K562 (cell line): ENCODE data around the gene SELENOT. TPM values are rescaled to one million over a fixed set of nuclear protein-coding genes. Genes with fewer than 3 reads are reported as not detected.
A peak's percentile ranks its signal among the peaks of the same experiment; 100 is the strongest.

Source experiments
- FOSL1 ChIP-seq: fragments of 200-800 bp; sonication (Bioruptor generic); conservative IDR thresholded peaks from 2 replicates; pipeline ENCODE4 v1.6.1; 2016; ENCODE audit warnings: missing genetic modification characterization, missing compliant biosample characterization
- LEF1 ChIP-seq: fragments of 450-650 bp; IDR thresholded peaks from 2 replicates; pipeline ENCODE4 v1.6.1; 2016; ENCODE audit warnings: mild to moderate bottlenecking
- MAFF ChIP-seq: IDR thresholded peaks from 2 replicates; pipeline ENCODE4 v1.6.1; 2012; ENCODE audit warnings: low read length, improper control_type of control experiment
- NBN ChIP-seq: fragments of 450-650 bp; IDR thresholded peaks from 2 replicates; pipeline ENCODE4 v1.6.1; 2016; ENCODE audit warnings: low read depth, mild to moderate bottlenecking
- NR2C1 ChIP-seq, 2 experiments: fragments of 450-650 bp; IDR thresholded peaks; 2 replicates each; pipeline ENCODE4 v1.6.1; 2017; ENCODE audit warnings: mild to moderate bottlenecking in 2 of 2, antibody characterized with exemption in 1 of 2, inconsistent platforms in 1 of 2, missing compliant biosample characterization in 1 of 2, missing genetic modification characterization in 1 of 2
- NR4A1 ChIP-seq, 2 experiments: fragments of 250-450 bp in 1 of 2; fragments of 450-650 bp in 1 of 2; sonication (Bioruptor Pico) in 1 of 2; IDR thresholded peaks; 2 replicates each; pipeline versions ENCODE4 v1.4.0 to v1.6.1; 2016 to 2020; ENCODE audit warnings: mild to moderate bottlenecking in 2 of 2, missing compliant biosample characterization in 1 of 2, missing genetic modification characterization in 1 of 2, moderate library complexity in 1 of 2
- SUPT5H ChIP-seq: fragments of 450-650 bp; IDR thresholded peaks from 2 replicates; pipeline ENCODE4 v1.6.1; 2016
- ZNF695 ChIP-seq: fragments of 450-650 bp; formaldehyde crosslinking; IDR thresholded peaks from 2 replicates; pipeline ENCODE4 v1.4.0; 2020; ENCODE audit warnings: mild to moderate bottlenecking, moderate library complexity
- polyA plus RNA-seq, 8 experiments: library from polyadenylated mRNA; depleted of rRNA in 4 of 8; stranded (reverse) in 5 of 8; unstranded in 3 of 8; fragments of >200 nt; fragmentation: Nextera tagmentation in 2 of 8; fragmentation: Illumina TruSeq in 1 of 8; extraction: Ambion mirVana in 2 of 8; extraction: Trizol in 1 of 8; gene quantifications; 2 replicates each; pipeline versions ENCODE4 v1.2.1 to v1.2.3, GENCODE V29; 2011 to 2014; ENCODE audit warnings: inconsistent platforms in 1 of 8, missing spikeins in 1 of 8
- total RNA-seq, 7 experiments: library from RNA; depleted of rRNA in 6 of 7; stranded (reverse); fragments of >200 nt in 6 of 7; fragmentation: Illumina TruSeq in 2 of 7; extraction: Trizol in 2 of 7; gene quantifications; 2 replicates each; pipeline versions ENCODE4 v1.2.1 to v1.2.3, GENCODE V29; 2011 to 2021; ENCODE audit warnings: low replicate concordance in 1 of 7
- TF ChIP-seq, protein P1 (sequence below): fragments of 450-650 bp; IDR thresholded peaks from 2 replicates; pipeline ENCODE4 v1.6.1; 2016; ENCODE audit warnings: antibody characterized with exemption
- TF ChIP-seq, protein P2 (sequence below): IDR thresholded peaks from 2 replicates; pipeline ENCODE4 v1.6.1; 2014; ENCODE audit warnings: antibody characterized with exemption
- TF ChIP-seq, protein P3 (sequence below): sonication (generic); formaldehyde crosslinking; IDR thresholded peaks from 2 replicates; pipeline ENCODE4 v1.8.1; 2023; ENCODE audit warnings: mild to moderate bottlenecking, missing genetic modification reagents
- TF ChIP-seq, protein P4 (sequence below): fragments of 450-650 bp; IDR thresholded peaks from 2 replicates; pipeline ENCODE4 v1.6.1; 2016; ENCODE audit warnings: borderline replicate concordance
- TF ChIP-seq, protein P5 (sequence below): sonication (generic); formaldehyde crosslinking; IDR thresholded peaks from 2 replicates; pipeline ENCODE4 v1.8.0; 2022; ENCODE audit warnings: mild to moderate bottlenecking, missing genetic modification reagents, borderline replicate concordance
- TF ChIP-seq, protein P6 (sequence below), 2 experiments: fragments of 450-650 bp in 1 of 2; sonication (generic) in 1 of 2; formaldehyde crosslinking in 1 of 2; IDR thresholded peaks in 1 of 2; conservative IDR thresholded peaks in 1 of 2; 2 replicates each; pipeline versions ENCODE4 v1.6.1 to v1.8.1; 2016 to 2023; ENCODE audit warnings: mild to moderate bottlenecking in 2 of 2, moderate library complexity in 2 of 2, inconsistent platforms in 1 of 2, missing genetic modification reagents in 1 of 2

SELENOT gene
- total and polyA plus RNA-seq, 9 of the 15 experiments (the other 6 are each of a cell fraction or from before 2014, with no cell fraction given) = 33.0 to 411 (median 91.9) TPM

DNA sequence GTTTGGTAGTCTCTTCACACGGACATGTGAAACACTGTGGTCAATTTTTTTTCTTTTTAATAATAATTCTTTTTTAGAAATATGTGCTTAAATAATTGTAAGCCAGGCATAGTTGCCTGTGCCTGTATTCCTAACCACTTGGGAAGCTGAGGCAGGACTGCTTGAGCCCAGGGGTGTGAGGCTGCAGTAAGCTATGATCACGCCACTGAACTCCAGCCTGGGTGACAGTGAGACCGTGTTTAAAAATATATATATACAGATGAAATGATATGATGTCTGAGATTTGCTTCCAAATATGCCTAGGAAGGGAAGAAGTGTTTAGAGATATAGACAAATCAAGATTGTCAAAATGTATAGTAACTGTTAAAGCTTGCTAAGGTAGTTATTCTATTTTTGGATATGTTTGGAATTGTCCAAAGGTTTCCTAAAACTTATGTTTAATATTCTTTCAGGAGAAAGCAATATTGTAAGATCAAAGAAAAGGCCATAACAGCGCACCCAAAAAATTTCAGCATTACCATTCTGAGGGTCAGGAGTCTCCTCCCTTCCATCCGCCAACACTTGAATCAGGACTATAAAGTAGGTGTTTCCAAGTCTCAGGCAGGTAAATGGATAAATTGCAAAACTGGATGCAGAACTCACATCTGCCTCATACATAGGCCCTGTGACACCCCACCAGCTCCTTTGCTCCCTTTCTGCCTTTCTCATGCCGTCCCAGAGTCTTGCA is 532 bp upstream of the SELENOT start (continued):
- TF ChIP-seq, protein P1, sequence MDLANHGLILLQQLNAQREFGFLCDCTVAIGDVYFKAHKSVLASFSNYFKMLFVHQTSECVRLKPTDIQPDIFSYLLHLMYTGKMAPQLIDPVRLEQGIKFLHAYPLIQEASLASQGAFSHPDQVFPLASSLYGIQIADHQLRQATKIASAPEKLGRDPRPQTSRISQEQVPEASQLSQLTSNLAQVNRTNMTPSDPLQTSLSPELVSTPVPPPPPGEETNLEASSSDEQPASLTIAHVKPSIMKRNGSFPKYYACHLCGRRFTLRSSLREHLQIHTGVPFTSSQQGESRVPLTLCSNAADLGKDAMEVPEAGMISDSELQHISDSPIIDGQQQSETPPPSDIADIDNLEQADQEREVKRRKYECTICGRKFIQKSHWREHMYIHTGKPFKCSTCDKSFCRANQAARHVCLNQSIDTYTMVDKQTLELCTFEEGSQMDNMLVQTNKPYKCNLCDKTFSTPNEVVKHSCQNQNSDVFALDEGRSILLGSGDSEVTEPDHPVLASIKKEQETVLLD = no peak
- TF ChIP-seq, protein P2, sequence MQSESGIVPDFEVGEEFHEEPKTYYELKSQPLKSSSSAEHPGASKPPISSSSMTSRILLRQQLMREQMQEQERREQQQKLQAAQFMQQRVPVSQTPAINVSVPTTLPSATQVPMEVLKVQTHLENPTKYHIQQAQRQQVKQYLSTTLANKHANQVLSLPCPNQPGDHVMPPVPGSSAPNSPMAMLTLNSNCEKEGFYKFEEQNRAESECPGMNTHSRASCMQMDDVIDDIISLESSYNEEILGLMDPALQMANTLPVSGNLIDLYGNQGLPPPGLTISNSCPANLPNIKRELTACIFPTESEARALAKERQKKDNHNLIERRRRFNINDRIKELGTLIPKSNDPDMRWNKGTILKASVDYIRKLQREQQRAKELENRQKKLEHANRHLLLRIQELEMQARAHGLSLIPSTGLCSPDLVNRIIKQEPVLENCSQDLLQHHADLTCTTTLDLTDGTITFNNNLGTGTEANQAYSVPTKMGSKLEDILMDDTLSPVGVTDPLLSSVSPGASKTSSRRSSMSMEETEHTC = no peak
- TF ChIP-seq NR2C1 (IDR thresholded peaks at IDR 0.05) (0 out of 2 replicates have a peak, but pooled peaks have one; percentile 22), NR2C1 (tag; IDR thresholded peaks at IDR 0.05) (no peak), SUPT5H (peak; percentile 97), MAFF (no peak), NR4A1 (CRISPR knock-in tag; IDR thresholded peaks at IDR 0.05) (no peak), NR4A1 (tag; IDR thresholded peaks at IDR 0.05) (peak; percentile 41; the same call in 1 of the 2 replicates), ZNF695 (CRISPR knock-in tag) (no peak), NBN (peak; percentile 43; the same call in 1 of the 2 replicates), FOSL1 (tag) (0 out of 2 replicates have a peak, but pooled peaks have one; percentile 38), LEF1 (0 out of 2 replicates have a peak, but pooled peaks have one; percentile 23)
- TF ChIP-seq, protein P3, sequence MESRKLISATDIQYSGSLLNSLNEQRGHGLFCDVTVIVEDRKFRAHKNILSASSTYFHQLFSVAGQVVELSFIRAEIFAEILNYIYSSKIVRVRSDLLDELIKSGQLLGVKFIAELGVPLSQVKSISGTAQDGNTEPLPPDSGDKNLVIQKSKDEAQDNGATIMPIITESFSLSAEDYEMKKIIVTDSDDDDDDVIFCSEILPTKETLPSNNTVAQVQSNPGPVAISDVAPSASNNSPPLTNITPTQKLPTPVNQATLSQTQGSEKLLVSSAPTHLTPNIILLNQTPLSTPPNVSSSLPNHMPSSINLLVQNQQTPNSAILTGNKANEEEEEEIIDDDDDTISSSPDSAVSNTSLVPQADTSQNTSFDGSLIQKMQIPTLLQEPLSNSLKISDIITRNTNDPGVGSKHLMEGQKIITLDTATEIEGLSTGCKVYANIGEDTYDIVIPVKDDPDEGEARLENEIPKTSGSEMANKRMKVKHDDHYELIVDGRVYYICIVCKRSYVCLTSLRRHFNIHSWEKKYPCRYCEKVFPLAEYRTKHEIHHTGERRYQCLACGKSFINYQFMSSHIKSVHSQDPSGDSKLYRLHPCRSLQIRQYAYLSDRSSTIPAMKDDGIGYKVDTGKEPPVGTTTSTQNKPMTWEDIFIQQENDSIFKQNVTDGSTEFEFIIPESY (CRISPR knock-in tag) = no peak
- TF ChIP-seq, protein P4, sequence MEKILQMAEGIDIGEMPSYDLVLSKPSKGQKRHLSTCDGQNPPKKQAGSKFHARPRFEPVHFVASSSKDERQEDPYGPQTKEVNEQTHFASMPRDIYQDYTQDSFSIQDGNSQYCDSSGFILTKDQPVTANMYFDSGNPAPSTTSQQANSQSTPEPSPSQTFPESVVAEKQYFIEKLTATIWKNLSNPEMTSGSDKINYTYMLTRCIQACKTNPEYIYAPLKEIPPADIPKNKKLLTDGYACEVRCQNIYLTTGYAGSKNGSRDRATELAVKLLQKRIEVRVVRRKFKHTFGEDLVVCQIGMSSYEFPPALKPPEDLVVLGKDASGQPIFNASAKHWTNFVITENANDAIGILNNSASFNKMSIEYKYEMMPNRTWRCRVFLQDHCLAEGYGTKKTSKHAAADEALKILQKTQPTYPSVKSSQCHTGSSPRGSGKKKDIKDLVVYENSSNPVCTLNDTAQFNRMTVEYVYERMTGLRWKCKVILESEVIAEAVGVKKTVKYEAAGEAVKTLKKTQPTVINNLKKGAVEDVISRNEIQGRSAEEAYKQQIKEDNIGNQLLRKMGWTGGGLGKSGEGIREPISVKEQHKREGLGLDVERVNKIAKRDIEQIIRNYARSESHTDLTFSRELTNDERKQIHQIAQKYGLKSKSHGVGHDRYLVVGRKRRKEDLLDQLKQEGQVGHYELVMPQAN = peak; percentile 38; the same call in 1 of the 2 replicates
- TF ChIP-seq, protein P5, sequence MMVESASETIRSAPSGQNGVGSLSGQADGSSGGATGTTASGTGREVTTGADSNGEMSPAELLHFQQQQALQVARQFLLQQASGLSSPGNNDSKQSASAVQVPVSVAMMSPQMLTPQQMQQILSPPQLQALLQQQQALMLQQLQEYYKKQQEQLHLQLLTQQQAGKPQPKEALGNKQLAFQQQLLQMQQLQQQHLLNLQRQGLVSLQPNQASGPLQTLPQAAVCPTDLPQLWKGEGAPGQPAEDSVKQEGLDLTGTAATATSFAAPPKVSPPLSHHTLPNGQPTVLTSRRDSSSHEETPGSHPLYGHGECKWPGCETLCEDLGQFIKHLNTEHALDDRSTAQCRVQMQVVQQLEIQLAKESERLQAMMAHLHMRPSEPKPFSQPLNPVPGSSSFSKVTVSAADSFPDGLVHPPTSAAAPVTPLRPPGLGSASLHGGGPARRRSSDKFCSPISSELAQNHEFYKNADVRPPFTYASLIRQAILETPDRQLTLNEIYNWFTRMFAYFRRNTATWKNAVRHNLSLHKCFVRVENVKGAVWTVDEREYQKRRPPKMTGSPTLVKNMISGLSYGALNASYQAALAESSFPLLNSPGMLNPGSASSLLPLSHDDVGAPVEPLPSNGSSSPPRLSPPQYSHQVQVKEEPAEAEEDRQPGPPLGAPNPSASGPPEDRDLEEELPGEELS (CRISPR knock-in tag) = 0 out of 2 replicates have a peak, but pooled peaks have one; percentile 47
- TF ChIP-seq, protein P6, sequence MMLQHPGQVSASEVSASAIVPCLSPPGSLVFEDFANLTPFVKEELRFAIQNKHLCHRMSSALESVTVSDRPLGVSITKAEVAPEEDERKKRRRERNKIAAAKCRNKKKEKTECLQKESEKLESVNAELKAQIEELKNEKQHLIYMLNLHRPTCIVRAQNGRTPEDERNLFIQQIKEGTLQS (IDR thresholded peaks at IDR 0.05) = peak; percentile 55; the same call in 1 of the 2 replicates
- TF ChIP-seq, protein P6 (CRISPR knock-in tag; conservative IDR thresholded peaks at IDR 0.05) = no peak
